Stromal cell of bone marrow (primary cell): Measurements from ENCODE around the gene CAPSL.
A peak's percentile ranks its signal among the peaks of the same experiment; 100 is the strongest.
"Not testable (repeated sequence)": the region's sequence is repeated elsewhere in the genome, so short reads cannot be mapped to it uniquely, and the experiment has no call there.

Experiments used
- DNase-seq: peaks from one replicate; pipeline ENCODE4 v3.0.0-alpha.2; 2012; ENCODE audit warnings: low read depth

Gene CAPSL

GRCh38 chr5:35876454-35876853 is 62.0 kb downstream of the CAPSL start:
- no peak for DNase-seq

DNA sequence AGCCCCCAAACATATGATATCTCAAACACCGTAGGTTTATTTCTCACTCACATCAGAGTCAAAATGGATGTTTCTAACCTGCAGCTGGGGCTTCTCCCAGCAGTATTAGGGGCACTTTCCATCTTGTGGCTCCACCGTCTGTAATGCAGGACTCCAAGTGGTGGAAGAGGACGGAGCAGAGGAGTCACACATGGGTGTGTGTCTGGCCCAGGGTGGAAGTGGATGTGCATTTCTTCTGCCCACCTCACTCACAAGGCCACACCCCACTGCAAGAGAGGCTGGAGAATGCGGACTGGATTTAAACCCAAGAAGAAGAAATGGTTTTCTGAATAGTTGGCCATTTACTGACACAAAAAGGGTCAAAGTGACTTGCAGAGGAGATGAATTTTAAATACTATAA is 67.8 kb downstream of the CAPSL start:
- no peak for DNase-seq

DNA sequence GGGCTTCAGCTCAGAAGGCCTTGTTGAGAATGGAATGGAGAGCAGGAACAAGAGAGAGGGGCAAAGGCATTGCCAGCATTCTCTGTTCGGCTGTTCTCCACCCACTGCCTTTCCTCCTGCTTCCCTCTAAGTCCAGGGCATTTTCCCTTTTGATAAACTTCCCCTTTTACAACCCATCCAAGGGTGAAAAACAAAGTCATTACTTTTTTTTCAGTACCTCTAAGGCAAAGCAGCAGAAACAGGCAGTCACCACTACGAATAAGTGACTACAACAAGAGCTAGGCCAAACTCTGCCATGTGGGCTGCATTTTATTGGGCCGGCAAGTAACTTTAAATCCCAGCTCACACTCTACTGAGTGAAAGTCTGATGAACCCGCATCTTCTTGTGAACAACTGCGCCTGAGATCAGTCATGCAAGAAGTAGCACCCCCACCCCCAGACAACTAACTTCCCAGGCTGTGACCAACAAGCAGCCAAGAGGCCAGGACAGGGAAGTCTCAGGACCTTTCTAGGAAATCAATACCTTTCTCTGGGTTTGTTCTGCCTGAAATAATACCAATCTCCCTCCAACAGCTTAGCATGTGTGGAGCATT is 68.6 kb downstream of the CAPSL start:
- no peak for DNase-seq

DNA sequence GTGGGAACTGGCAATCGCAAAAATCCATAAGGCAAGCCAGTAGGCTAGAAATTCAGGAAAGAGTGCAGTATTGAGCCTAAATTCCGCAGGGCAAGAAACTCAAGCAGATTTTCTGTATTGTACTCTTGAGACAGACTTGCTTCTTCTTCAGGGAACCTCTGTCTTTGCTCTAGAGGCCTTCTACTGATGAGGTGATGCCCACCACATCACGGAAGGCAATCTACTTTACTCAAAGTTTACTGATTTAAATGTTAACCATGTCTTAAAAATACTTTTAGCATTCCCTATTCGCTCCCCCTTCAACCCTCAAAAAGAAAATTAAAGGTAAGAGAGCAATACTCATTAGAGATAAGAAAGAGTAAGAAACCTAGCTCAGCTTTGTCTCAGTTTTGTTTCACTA is 70.4 kb downstream of the CAPSL start:
- no peak for DNase-seq

- DNase-seq = no peak
Measured at GRCh38 chr5:35863159-35863558, 75.3 kb downstream of the CAPSL start.

- no peak for DNase-seq
Measured at GRCh38 chr5:35862126-35862525, 76.3 kb downstream of the CAPSL start.

- DNase-seq = no peak
Measured at GRCh38 chr5:35861718-35862117, 76.7 kb downstream of the CAPSL start.

DNA sequence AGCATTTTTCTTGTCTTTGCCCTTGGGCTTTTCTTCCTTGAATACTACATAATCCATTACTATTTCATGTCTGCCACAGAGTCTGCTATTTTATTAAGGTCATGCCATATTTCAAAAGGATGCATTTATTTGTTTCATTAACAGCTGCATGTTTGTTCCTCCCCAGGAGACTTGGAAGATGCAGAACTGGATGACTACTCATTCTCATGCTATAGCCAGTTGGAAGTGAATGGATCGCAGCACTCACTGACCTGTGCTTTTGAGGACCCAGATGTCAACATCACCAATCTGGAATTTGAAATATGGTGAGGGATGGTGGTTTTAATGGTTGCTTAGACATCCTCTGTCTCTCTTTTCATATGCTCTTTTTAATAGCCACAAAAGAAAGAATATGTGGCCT is 77.7 kb downstream of the CAPSL start:
- no peak for DNase-seq

DNA sequence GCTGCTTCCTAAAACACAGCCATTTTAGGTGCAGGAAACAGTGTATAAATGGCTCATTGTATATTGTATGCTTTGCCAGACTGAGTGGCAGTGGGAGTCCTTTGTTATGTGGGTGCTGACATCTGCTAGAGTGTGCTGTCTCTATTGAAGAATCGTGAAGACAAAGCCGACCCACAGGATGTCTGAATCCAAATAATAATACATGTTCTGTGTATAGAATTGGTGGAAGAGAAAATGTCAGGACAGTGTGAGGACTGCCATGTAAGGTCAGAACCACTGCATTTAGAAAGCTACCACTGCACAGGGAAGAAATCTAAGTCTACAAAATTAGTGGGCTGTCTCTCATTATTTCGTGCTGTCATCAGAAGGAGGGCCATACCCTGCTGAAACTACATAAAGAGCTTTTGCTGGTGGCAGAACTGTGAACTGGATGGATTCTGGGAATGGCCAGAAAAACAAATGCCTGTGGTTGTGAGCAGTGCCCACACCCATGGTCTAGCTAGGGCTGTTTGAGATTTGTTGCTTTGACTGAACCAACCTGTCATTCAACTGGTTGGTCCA is 79.2 kb downstream of the CAPSL start:
- DNase-seq = peak; percentile 60

GRCh38 chr5:35857606-35858205 is 80.7 kb downstream of the CAPSL start:
- DNase-seq = peak; percentile 84

GRCh38 chr5:35856765-35857351 is 81.6 kb downstream of the CAPSL start, which contains the start of gene IL7R:
Gene IL7R, plus strand, starts transcription at chr5:35856891. Its CDS starts 87 bp downstream, at chr5:35856978.
- no peak for DNase-seq

DNA sequence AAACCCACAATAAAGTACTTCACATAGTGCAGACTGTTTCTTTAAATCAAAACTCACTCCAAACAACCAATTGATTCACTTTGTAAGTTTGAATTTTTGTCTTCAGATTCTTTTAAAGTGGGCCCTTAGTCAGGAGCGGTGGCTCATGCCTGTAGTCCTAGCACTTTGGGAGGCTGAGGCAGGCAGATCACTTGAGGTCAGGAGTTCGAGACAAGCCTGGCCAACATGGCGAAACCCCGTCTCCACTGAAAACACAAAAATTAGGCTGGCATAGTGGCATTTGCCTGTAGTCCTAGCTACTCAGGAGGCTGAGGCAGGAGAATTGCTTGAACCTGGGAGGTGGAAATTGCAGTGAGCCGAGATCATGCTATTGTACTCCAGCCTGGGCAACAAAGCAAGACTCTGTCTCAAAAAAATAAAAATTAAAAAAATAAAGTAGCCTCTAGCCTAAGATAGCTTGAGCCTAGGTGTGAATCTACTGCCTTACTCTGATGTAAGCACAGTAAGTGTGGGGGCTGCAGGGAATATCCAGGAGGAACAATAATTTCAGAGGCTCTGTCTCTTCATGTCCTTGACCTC is 82.1 kb downstream of the CAPSL start:
- DNase-seq = not testable (repeated sequence)

GRCh38 chr5:35855187-35855586 is 83.2 kb downstream of the CAPSL start:
- DNase-seq = no peak
